HL-60/S4 (cell line): ENCODE results near the gene CPED1.
"Not testable (repeated sequence)": the region's sequence is repeated elsewhere in the genome, so short reads cannot be mapped to it uniquely, and the experiment has no call there.

Source experiments
- in situ Hi-C: fragments of 300-500 bp; cut with MboI; formaldehyde crosslinking; loops from 2 replicates; pipeline ENCODE4 v1.14.3; 2022; ENCODE audit warnings: low sequenced_read_pairs

CPED1 gene

GRCh38 chr7:121059979-121060509, 71.5 kb downstream of the CPED1 start:
- in situ Hi-C loops: not testable (repeated sequence)

- in situ Hi-C loops: no loop called here
Measured at GRCh38 chr7:121061677-121062582, 73.4 kb downstream of the CPED1 start.

- in situ Hi-C loops: no loop called here
Measured at GRCh38 chr7:121062671-121063279, 74.3 kb downstream of the CPED1 start.

- in situ Hi-C loops: not testable (repeated sequence)
Measured at GRCh38 chr7:121067717-121068116, 79.2 kb downstream of the CPED1 start.

GRCh38 chr7:121069346-121070100, 81.0 kb downstream of the CPED1 start:
- in situ Hi-C loops: no loop called here

GRCh38 chr7:121071132-121071531, 82.6 kb downstream of the CPED1 start:
- in situ Hi-C loops: no loop called here

- in situ Hi-C loops: no loop called here
Measured at GRCh38 chr7:121071662-121072061, 83.2 kb downstream of the CPED1 start.

GRCh38 chr7:121072826-121073225, 84.3 kb downstream of the CPED1 start:
- in situ Hi-C loops: no loop called here

GRCh38 chr7:121073463-121074099, 85.1 kb downstream of the CPED1 start:
- in situ Hi-C loops: no loop called here

- in situ Hi-C loops: not testable (repeated sequence)
Measured at GRCh38 chr7:121075424-121075841, 86.9 kb downstream of the CPED1 start.

- in situ Hi-C loops: no loop called here
Measured at GRCh38 chr7:121075952-121076349, 87.4 kb downstream of the CPED1 start.

- in situ Hi-C loops: no loop called here
Measured at GRCh38 chr7:121076350-121077164, 88.0 kb downstream of the CPED1 start.

- in situ Hi-C loops: no loop called here
Measured at GRCh38 chr7:121077165-121077630, 88.7 kb downstream of the CPED1 start.

- in situ Hi-C loops: no loop called here
Measured at GRCh38 chr7:121078701-121079227, 90.3 kb downstream of the CPED1 start.

- in situ Hi-C loops: loop anchor here (10.0 kb wide), 1 partner anchor 95 kb away; the partner anchor contains the start of gene CPED1
Measured at GRCh38 chr7:121079425-121080169, 91.1 kb downstream of the CPED1 start.

GRCh38 chr7:121080257-121080912, 91.9 kb downstream of the CPED1 start:
- in situ Hi-C loops: loop anchor here (10.0 kb wide), 1 partner anchor 96 kb away; the partner anchor contains the start of gene CPED1

- in situ Hi-C loops: loop anchor here (10.0 kb wide), 1 partner anchor 96 kb away; the partner anchor contains the start of gene CPED1
Measured at GRCh38 chr7:121080913-121081326, 92.4 kb downstream of the CPED1 start.
